Putamen (tissue), 1 donor: Measurements from ENCODE around the gene PLCH1.

ENCODE experiments used
- DNase-seq: peaks from one replicate; pipeline ENCODE4 v3.0.0-alpha.2; 2016; ENCODE audit warnings: low spot score

The PLCH1 gene

GRCh38 chr3:155465664-155466063 lies 279.2 kb downstream of the PLCH1 start:
- no peak for DNase-seq

DNA sequence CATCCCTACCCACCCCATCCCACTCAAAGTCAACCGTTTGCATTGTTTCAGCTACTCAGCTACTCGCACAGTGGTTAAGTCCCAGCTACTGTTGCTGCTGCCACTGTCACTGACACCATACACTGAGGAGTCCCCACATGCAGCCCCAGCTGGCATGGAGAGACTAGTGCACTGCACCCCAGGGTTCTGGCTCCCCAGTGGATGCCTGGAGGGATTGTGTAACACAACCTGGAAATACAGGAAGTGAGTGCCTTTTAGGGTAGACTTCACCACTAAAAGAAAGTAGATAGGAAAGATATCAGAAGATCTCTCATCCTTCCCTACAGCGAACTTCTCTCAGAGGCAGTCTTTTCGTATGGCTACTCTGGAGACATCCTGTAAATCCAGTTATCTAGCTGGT lies 282.2 kb downstream of the PLCH1 start:
- no peak for DNase-seq

DNA sequence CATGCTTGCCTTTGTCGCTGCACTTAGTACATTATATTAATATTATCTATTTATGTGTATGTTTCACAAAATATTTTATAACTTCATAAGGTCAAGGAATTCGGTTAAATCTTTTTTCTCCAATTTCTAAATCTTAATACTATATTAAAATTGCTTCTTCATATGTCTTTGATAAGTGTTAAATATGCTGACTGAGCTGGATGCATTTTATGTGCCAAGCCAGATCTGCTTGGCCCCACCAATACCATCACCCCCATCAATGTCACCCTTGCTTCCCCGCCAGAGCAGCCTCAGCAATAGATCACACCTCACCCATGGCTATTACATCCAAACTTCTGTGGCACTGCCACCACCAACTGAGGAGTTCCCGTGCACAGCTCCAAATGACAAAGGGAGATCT lies 287.3 kb downstream of the PLCH1 start:
- DNase-seq: no peak

GRCh38 chr3:155455765-155456164 lies 289.1 kb downstream of the PLCH1 start:
- no peak for DNase-seq

DNA sequence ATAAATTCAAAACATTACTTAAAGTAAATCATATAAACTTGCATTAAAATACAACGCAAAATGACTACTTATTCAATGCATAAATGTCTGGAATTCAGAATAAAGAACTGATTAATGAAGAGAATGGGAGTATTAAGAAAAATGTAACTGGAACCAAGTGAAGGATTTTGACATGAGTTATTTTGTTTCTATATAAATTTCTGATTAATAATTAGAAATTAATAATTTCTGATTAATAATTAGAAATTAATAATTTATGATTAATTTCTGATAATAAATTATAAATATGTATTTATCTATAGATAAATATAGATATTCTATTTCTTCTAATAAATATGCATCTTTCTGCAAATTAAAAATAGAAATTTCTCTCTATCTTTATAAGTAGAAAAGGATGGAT lies 291.4 kb downstream of the PLCH1 start:
- no peak for DNase-seq

DNA sequence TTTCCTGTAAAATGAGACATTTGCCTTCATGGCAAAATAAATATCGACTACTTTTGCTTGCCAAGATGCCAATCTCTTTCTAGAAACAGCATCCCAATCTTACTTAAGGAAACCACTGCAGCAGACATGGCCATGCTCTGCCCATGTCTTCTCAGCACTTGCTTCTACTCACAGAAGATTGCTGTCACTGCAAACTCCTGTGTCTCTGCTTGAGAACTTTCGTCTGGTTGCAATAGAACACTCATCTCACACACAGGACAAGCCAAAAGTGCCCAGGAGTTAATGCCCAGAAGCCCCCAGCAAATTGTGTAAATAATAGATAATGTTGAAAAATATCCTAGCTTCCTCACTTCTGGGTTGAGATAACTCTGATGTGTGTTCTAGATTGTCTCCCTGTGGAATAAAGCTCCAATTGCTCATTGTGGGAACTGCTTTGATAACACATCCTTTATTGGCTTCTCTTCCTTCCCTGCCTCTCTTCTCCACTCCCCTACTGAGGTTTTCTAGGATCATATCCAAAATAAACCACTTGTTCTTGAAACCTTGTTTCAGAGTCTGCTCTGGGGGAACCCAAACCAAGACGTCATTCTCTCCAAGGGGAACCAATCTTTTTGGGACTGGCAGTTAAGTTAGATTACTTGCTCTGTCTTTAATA lies 295.1 kb downstream of the PLCH1 start:
- DNase-seq: no peak

DNA sequence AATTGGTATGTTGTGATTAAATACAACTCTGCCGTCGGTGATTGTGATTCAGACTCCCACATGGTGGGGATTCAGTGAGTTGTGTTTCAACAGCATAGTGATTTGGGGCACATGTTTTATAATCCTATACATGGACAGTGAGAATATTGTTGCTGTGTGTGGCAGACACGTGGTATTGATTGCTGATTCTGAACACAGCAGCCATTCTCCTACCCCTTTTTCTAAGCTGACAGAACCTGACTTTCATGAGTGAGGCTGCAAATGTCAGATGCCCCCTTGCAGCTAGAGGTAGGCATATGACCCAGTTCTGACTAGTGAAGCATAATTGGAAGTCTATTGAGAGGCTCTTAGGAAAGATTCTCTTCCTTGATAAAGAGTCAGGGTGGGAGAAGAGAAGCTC lies 296.3 kb downstream of the PLCH1 start:
- no peak for DNase-seq

DNA sequence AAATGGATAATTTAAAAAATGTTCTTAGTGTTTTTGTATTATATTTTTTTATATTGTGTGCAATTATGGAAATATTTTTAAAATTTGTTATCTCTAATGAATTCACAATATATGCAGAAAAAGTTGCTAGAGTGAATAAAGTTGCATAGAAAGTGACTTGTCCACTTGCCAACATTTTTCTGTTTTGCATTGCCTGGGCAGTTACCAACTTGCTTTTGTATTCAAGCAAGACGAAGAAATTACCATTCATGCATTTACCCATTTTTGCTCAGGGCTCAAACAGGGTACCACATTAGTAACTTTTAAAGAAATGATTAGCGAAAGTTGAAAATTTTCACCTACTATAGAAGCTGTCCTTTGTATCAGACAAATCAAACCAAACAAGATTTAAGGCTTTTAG lies 298.5 kb downstream of the PLCH1 start:
- no peak for DNase-seq

DNA sequence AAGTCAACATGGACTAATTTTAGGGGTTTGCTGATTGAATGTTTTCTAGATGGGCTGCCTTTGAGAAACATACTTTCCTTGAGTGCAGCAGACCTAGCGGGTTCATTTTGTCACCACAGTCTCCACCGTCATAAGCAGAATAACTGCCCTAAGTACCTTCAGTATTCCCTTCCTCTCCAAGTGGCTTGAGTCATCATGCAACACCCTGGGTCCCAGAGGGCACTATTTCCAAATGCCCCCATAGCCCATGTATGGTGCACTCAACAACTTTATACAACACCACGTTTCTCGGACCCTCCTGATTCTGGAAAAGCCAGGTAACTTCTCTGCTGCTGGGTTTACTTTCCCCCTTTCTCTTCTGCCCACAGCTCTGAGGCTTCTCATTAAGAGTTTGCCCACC lies 300.1 kb downstream of the PLCH1 start:
- DNase-seq: no peak

DNA sequence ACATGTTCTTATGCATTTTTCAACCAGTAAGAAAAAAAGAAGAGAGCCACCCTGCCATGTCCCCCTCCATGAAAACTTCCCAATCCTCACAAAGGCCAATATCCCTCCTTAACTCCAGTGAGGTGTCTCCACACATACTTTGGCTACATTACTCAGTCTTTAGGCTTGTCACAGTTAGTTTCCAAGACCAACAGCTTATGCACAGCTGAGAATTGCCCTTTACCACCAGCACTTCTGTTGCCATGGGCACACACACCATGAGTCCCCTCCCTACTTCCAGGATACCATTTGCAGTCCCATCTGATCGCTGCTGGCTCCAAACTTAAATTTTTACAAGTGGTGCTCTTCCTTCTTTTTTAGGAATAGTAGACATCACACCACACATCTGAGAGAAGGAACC lies 301.1 kb downstream of the PLCH1 start:
- DNase-seq: no peak

GRCh38 chr3:155442072-155442471 lies 302.8 kb downstream of the PLCH1 start:
- DNase-seq: no peak

GRCh38 chr3:155441506-155441905 lies 303.4 kb downstream of the PLCH1 start:
- no peak for DNase-seq

- DNase-seq: peak; percentile 10
Observed at GRCh38 chr3:155441026-155441425, 303.8 kb downstream of the PLCH1 start.

DNA sequence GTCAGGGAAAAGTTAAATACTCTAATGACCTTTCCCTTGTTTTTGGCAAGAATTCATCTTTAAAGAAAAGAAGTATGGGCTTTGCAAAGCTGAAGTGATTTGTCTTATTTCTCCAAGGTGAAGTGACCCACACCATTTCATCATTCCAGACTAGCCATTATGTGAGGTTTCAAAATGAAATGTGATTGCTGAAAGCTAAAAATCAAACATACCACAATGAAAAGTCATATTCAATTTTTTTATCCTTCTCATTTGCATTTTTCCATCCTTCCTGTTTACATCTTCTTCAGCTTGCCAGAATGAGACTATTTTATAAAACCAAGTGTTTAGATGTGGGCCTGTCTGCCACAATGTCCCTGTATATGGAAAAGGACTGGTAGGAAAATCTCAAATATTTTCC lies 309.1 kb downstream of the PLCH1 start:
- DNase-seq: no peak

DNA sequence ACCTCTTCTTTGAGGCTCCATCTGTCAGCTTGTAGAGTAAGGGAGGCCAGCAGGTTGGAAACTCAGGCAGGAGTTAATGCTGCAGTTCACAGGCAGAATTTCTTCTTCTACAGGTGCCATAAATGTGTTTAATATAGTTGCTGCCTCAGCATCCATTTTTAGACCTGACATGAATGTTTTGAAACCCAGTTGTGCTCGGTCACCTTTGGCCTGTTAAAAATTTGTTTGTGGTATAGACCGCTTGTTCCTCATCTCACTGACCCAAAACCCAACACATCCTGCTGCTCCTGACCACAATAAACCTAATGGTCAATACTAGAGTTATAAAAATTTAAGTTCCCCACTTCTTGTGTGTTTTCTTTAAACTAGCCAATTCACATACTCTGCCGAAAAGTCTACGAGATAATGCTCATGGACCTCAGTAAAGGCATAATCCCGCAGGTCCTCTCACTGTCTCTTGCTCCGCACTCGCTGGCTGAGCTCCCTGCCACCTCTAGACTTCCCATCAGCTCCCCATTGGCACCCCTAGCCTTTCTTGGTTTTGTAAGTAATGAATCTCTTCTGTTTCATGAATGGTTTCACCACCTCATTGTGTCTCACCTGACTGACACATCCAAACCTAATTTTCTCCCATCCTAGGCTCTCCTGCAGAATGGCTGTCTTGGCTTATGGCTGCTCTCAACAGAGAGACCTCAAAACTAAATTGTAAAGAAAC lies 312.9 kb downstream of the PLCH1 start:
- DNase-seq: no peak

GRCh38 chr3:155428563-155428962 lies 316.3 kb downstream of the PLCH1 start:
- DNase-seq: no peak

DNA sequence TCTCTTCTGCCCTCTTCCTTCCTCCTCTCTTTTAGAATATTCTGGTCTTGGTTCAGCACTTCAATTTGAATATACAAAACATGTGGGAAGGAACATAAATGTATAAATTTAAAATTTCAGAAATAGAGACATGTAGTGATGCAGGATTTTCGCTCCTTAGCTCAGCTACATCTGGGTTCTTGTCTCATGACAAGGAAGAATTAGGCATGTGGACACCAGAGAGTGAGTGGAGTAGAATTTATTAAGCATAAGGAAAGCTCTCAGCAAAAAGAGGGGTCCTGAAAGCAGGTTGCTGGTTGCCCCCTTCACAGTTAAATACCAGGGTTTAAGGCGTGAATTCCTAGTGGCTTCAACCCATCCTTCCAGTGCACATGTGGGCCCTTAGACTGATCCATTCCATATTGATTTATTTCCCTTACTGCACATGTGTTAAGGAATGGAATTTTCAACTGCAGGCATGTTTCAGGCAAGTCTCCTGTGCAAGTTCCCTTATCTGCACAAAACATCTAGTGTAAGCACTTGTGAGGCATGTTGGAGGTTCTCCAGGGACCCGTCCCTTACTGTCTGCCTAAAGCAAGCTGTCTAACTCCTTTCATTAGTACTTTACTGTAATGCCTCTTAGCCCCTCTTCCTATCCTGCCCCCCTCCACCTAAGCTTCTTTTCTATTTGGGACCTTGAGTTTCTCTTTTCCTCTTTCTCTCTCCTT lies 318.2 kb downstream of the PLCH1 start:
- DNase-seq: no peak

DNA sequence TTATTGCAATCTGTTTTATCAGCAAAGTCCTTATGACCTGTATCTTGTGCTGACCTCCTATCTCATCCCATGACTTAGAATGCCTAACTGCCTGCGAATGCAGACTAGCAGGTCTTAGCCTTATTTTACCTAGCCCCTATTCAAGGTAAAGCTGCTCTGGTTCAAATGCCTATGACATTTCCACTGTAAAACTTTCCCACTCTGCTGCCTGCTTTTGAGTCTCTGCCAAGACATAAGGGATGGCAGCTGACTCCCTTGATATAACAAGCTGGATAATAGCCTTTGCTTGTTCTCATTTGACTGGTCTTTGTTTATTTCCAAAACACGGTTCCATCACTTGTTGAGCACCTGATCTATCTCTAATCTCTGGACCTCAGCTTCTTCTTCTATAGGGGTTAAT lies 319.5 kb downstream of the PLCH1 start:
- DNase-seq: no peak

GRCh38 chr3:155424323-155424710 lies 320.6 kb downstream of the PLCH1 start:
- DNase-seq: no peak

- no peak for DNase-seq
Observed at GRCh38 chr3:155423526-155424322, 321.1 kb downstream of the PLCH1 start.

DNA sequence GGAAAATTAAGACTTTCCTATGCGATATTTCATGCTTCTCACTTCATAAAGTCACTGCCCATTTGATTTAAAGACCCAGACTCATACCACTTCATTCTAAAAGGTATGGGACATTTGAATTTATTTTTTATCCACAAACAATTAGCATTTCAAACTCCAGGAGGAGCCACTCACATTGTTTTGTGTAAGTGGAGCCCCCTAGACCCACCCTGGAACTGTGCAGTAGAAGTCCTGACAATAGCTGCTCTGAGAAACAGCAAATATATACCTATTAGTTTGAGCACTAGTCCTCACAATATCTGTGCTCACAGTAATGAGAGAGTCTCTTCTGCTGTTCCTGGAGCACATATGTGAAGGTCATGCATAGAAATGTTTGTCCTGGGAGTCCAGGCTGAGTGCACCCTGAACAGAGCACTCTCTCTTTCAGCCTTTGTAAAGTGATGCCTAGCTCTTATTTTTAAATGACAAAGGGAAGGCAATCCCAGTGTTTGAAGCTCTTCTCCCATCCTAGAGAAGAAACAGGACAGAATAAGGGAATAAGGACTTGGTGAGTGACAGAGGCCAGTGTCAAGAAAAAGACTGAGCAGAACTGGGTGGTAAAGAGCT lies 323.9 kb downstream of the PLCH1 start:
- DNase-seq: no peak

DNA sequence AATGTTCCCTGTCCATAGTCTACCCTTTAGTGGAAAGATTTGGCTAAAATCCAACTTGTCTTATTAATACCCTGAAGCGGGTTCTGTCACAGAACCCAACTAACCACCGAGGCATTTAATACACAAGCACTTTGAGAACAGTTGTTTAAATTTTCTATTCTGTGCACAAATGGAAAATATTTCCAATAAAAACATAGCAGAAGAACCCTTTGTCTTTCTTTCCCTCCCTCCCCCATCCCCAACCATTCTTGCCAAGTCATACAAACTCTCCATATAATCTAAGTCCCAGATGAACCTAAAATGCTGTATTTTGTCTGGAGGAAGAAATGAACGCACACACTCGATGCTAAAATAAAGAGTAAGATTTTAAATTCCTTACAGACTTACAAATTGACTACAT lies 324.5 kb downstream of the PLCH1 start:
- DNase-seq: no peak
